HG03558 (cell line): ENCODE measurements around the gene CCDC127.

Experiments
- ATAC-seq: cut with Tn5 transposase; IDR thresholded peaks from one replicate; pipeline ENCODE4 v1.9.1; 2021; ENCODE audit warnings: moderate number of reproducible peaks; ENCODE audit not compliant: unreplicated experiment; ENCODE audit errors: extremely low read depth

The CCDC127 gene

DNA sequence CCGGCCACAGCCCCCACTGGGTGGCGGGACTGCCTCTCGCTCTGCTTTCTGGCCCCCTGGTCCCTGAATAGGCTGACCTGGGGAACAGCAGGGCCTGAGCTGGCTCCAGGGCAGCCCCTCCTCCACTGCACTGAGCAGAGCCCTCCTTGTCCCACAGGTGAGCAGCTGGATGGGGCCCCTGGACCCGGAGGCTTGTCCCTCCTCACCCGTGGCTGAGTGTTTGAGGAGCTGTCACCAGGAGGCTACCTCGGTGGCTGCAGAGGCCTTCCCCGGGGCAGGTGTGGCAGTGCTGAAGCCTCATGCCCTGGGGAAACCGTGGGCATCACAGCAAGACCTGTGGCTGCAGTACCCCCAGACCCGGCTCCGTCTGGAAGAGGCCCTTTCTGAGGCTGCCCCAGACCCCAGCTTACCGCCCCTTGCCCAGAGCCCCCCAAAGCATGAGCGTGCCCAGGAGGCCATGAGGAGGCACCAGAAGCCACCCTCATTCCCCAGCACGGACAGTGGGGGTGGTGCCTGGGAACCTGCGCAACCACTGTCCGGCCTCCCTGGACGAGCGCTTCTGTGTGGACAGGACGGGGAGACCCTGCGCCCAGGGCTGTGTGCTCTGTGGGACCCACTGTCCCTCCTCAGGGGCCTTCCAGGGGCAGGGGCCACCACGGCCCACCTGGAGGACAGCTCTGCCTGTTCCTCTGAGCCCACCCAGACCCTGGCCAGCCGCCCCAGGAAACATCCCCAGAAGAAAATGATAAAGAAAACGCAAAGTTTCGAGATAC lies 55.2 kb downstream of the CCDC127 start:
- ATAC-seq = no peak

DNA sequence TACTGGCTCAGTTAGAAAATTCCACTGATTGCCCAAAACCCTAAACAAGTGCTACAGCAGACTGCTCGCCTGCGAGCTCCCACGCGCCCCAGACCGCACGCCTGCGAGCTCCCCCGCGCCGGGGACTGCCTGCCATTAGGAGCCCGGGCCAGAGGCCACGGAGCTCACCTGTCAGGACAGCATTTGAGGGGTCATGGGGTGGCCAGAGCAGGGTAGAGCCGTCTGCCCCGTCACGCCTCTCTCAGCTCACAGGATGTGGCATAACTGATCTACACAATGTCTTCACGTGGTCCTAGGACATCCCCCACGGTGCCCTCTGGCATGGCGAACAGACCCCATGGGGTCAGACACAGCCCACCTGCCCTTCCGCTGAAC lies 55.8 kb downstream of the CCDC127 start:
- ATAC-seq = no peak

DNA sequence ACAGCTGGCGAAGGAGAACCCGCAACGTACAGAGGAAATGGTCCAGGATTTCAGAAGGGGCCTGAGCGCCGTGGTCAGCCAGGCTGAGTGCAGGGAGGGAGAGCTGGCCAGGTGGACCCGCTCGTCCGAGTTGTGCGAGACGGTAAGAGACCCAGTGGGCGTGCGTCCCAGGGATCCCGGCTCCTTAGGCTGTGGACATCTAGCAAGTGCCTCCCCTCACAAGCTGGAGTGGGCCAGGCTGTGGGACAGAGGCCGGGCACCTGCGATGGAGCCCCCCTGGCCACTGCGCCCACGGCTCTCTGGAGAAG lies 56.2 kb downstream of the CCDC127 start:
- no peak for ATAC-seq

DNA sequence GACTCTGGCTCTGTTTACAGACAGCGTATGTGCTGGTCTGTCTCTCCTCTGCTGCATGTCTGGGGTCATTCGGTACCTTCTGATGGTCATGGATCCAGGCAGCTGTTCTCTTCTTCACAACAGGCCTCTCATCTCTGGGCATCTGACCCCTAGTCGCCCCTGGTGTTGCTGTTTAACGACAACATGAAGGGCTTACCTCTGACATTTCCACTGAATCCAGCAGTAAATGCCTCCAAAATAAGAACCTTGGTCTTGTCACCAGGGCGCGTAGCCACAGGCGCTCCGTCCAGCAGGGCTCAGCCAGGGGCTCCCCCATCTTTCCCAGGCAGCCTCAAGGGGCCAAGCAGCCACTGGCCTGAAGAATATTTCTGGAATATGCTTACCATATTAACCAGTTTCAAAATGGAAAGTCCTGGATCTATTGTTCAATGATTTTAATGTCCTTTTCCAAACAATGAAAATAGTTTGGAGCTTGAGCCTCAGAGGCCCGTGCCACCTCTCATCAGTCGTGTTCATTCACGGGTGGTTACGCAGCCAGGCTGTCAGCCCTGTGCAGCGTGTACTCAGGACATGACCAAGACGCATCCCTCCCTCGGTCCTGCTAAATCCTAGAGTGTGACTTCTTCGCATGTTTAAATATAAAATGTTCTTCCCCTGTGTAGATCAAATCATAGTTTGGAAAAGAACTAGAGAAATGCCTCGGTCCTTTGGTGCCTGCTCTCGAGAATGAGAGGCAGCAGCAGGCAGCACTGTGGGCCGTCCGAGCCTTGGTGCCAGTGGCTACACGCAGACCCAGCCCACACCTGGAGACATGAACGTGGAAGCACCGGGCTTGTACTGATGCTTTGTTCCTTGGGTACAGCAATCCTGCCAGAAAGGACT lies 56.8 kb downstream of the CCDC127 start:
- ATAC-seq = no peak

DNA sequence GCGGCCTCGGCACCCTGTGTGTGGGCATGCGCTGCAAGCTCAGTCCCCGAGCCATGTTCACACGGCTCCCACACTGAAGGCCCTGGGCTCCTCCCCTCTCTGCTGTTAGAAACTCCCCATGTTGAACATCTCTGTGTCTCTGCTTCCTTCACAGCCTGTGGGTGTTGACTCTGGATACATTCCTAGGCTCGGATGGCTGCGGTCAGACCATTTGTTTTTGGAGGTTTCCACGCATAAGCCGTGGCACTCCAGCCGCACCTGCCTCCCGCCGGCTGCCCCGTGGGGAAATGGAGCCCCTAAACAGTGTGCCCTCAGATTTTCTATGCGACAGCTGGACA lies 57.8 kb downstream of the CCDC127 start:
- ATAC-seq = no peak

DNA sequence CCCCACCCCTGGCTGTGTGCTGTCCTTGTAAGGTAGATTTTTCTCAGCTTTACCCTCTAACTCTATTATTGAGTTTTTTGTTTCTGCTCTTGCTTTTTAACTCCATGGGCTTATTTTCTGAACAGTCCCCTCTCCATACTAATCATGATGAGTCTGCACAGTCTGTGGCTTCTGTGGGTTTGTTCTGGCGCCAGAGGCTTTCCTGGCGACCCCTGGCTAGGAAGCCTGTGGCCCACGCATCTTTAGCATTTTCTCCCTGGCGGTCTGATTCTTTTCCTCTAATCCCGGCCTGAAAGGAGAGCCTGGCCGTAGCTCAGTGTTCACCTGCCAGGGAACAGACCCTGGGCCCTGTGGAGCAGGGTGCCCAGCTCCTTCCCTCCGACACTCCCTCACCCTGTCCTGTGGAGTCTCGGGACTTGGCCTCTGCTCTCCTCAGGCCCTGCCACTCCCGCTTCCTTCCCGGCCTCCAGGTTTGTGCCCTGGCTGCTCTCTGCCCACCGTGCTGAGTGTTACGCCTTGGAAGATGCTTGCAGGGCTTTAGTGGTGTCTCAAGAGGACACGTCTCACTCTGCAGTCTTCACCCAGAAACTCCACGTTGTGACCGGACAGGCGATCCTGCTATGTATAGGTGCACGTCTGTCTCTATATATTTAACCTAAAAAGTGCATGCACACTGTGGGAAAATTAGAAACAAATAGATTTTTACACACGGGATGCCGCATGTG lies 58.3 kb downstream of the CCDC127 start:
- no peak for ATAC-seq

DNA sequence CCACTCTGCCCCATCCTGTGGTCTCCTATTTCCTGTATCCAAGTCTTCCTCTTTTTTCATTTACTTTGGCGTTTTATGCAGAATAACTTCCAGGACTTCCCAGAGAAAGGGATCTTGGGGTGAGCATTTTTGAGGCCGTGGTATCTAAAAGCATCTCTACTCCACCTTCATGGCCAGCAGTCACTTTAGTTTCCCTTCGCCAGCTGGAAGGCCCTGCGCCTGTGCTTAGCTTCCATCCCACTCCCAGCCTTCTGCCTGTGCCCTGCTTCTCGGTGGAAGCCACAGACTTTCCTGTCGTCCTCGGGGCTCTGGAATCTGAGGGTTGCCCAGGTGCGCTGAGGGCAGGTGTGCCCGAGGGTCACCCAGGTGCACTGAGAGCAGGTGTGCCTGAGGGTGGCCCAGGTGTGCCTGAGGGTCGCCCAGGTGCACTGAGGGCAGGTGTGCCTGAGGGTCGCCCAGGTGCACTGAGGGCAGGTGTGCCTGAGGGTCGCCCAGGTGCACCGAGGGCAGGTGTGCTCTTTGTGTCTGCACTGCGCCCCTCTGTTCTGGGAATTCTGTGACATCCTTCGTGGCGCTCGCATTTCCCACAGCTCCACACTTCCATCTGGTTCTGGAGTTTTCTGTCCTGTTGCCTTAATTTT lies 59.0 kb downstream of the CCDC127 start:
- no peak for ATAC-seq

DNA sequence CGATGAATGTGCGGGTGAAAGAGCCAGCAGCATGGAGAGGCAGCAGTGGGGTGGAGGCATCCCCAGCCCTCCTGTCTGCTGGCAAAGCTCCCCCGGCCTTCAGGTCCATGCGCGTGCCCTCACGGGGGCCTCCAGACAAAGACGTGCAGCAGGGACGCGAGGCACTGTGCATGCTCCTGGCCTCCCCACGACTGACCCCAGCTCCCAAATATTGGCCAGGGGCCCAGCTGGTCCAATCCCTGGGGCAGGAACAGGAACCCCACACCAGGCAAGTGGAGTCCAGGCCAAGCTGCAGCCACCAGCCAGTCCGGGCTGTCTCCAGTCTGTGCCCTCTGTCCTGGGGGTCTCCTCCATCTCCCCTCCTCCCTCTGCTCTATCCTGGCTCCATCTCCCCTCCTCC lies 60.2 kb downstream of the CCDC127 start:
- ATAC-seq = no peak

DNA sequence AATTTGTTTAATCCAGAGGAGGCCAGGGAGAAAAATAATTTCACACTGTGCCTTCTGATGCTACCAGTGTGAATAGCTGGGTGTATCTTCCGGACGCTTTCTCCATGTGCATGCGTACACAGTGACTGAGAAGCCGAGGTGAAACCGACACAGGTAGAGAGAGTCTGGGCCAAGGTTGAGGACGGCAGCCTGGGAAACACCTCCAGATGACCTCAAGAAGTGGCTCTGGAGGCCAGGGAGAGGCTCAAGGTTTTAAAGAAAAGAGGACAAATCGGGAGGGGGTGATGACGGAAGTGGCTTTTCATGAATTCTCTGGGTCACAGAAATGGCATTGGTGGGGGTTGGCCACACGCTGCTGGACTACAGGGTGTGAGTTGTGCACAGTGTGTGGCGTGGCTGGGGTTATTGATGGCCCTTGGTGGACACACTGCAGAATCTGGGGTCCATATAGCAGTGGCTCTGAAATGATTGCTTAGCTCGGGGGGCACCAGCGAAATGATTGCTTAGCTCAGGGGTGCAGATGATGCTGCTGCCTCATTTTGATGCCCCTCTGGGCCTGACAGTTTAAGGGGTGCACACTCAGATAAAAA lies 60.7 kb downstream of the CCDC127 start:
- no peak for ATAC-seq

DNA sequence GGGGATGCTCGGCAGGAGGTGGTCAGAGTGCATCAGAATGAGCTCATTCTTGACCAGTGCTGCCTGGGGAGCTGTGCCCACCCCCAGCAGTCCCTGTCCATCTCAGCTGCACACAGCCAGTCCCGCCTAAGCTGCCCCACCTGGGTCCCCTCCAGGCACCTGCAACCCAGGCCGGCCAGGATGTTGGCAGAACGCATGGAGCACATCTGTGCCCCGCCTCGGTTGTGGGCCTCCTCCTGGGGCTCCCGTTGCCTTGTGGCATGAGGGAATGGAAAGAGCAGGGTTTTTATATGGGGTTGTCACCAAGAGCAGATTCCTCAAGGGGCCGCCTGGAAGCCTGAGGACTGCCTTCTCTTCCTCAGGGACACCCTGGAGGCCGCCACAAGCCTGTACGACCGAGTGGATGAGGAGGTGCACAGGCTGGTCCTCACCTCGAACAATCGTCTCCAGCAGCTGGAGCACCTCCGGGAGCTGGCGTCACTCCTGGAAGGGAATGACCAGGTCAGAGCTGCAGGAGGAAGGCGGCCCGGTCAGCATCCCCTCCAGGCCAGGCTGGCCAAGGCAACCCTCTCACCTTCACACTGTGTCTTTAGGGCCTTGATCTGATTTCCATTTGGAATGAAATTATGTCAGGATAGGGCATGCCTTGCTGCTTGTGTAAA lies 61.4 kb downstream of the CCDC127 start:
- ATAC-seq = no peak

DNA sequence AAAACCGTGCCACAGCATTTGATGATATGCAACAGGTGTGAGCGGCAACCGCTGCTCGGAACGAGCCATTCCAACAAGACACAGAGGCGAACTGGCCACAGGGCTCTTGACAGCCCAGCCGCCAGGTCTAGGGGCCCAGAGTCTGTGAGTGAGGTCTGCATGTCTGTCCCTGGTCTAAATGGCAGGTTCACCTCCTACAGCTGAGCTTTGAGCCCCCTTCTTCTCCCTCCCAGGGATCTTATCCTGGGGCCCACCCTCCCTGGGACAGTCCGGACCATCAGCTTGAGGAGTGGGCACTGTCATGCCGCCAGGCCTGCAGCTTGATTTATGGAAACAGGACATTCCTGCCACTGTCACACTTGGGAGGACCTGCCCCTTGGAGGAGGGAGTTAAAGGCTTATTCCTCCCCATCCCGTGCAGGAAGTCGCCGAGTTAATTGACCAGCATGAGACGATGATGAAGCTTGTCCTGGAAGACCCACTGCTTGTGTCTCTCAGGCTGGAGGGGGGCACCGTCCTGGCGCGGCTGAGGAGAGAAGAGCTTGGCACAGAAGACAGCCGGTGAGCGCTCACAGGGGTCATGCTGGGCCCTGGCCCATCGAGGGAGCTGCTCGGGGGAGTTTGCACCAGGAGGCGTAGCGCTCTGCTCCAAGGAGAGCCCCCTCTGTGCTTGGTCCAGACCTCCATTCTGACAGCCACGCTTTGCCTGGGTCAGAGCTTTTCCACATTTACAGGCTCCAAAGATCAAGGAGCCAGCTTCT lies 62.1 kb downstream of the CCDC127 start:
- no peak for ATAC-seq

DNA sequence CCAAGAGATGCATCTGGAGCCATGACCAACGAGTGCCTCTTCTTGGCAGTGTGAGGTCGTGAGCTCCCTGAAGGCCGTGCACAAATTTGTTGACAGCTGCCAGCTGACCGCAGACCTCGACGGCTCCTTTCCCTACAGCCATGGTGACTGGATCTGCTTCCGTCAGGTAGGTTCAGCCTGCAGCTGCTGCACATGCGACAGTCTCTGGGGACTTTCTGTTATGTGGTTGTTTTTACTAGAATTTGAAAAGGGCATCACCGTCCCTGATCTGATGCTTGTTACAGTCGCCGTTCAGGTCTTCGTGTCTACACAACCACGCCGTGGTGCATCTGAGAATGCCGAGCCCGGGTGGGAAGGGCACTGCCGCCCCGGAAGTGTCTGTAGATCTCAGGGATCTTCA lies 63.1 kb downstream of the CCDC127 start:
- ATAC-seq = no peak

DNA sequence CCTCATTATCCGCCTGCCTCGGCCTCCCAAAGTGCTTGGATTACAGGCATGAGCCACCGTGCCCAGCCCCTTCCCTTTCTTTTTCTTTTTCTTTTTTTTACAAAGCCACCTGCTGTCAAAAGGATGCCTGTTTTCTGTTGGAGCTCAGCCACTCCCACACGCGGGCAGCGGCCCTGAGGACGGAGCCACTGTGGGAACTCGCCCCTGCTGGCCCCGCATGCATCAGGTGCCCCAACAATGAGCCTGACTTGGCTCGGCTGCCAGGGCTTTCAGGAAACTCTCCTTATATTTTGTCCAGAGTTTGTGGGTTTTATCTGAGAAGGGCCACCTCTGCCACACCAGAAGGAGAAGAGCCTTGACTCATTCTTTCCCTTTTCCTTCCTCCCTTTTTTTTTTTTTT lies 63.7 kb downstream of the CCDC127 start:
- ATAC-seq = no peak

DNA sequence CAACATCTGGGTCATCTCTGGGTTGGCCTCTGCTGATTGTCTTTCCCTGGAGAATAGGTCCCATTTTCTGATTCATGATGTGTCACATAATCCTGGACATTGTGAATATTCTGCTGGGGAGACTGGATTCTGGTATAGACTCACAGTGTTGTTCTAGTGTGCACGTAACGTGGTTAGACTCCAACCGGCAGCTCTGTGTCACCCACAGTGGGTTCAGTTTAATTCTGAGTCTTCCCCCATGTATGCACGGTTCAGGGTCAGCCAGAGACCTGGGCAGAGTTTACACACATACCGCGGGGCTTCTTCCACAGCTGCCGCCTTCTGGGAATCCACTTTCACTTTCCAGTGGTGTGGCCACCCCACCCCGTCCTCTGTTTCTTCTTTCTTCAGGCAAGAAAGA lies 64.7 kb downstream of the CCDC127 start:
- ATAC-seq = no peak

DNA sequence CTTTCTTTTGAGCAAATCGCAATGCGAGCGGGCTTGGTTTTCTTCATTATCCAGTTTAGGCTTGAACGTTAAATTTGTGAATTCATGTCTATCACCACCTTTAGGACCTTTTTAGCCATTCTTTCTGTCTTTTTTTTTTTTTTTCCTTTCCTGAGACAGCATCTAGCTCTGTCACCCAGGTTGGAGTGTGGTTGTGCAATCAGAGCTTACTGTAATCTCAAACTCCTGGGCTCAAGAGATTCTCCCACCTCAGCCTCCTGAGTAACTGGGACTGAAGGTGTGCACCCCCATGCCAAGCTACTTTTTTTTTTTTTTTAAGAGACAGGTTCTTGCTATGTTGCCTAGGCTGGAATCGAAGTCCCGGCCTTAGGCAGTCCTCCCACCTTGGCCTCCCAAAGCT lies 65.9 kb downstream of the CCDC127 start:
- ATAC-seq = no peak

DNA sequence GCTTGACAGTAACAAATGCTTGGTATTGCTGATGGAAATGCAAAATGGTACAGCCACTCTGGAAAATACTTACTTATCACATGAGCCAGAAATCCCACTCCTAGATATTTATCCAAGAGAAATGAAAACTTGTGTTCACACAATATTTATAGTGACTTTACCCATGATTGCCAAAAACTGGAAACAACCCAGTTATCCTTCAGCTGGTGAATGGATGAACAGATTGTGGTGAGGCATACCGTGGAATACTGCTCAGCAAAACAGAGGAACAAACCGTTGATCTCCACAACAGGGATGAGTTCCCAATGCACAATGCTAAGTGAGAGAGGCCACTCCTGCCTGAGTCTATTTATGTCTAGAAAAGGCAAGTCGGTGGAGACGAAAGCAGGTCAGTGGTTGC lies 67.2 kb downstream of the CCDC127 start:
- no peak for ATAC-seq

DNA sequence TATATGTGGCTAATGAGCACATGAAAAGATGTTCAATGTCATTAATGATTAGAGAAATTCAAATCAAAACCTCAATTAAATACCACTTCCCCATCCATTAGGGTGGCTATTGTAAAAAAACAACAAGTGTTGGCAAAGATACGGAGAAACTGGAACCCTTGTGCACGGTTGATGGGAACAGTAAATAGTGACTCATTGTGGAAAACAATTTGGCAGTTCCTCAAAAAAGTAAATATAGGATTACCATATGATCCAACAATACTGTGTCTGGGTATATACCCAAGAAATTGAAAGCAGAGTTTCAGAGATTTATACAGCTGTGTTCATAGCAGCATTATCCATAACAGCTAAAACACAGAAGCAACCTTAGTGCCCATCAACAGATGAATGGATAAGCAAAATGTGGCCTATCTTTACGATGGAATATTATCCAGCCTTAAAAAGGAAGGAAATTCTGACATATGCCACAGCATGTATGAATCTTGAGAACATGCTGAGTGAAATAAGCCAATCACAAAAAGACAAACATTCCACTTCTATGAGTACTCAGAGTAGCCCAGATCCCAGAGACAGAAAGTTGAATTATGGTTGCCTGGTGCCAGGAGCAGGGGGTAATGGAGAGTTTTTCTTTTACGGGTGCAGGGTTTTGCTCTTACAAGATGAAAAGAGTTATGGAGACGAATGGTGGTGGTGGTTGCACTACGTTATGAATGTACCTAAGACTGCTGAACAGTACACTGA lies 68.0 kb downstream of the CCDC127 start:
- no peak for ATAC-seq

DNA sequence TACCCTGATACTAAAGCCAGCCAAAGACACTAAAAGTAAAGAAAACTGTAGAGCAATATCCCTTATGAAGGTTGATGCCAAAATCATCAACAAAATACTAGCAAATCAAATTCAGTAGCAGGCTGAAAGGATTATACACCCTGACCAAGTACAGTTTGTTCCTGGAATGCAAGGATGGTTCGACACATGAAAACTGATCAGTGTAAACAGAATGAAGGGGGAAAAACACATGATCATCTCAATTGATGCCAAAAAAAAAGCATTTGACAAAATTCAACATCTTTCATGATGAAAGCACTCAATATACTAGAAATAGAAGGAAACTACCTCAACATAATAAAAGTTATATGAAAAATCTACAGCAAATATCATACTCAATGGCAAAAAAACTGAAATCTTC lies 70.2 kb downstream of the CCDC127 start:
- ATAC-seq = no peak
